Measurements from ENCODE around the gene CFAP61. TPM values are rescaled to one million over a fixed set of nuclear protein-coding genes. Genes with fewer than 3 reads are reported as not detected.

The CFAP61 gene
- total RNA-seq, 4 donors from 2014 or later: 0.68 to 3.7 (median 1.4) TPM

- TF ChIP-seq CTCF (IDR thresholded peaks at IDR 0.05; ENCODE audit: low read depth): no peak
Observed at GRCh38 chr20:20209684-20210083, 157.4 kb downstream of the CFAP61 start.

- no peak for TF ChIP-seq CTCF (IDR thresholded peaks at IDR 0.05; ENCODE audit: low read depth)
Observed at GRCh38 chr20:20210327-20210726, 158.0 kb downstream of the CFAP61 start.

- TF ChIP-seq CTCF (IDR thresholded peaks at IDR 0.05; ENCODE audit: low read depth): no peak
Observed at GRCh38 chr20:20210943-20211273, 158.6 kb downstream of the CFAP61 start.

GRCh38 chr20:20211274-20211987 lies 159.1 kb downstream of the CFAP61 start:
- TF ChIP-seq CTCF (IDR thresholded peaks at IDR 0.05; ENCODE audit: low read depth): no peak

GRCh38 chr20:20211988-20212518 lies 159.7 kb downstream of the CFAP61 start:
- TF ChIP-seq CTCF (IDR thresholded peaks at IDR 0.05; ENCODE audit: low read depth): no peak

- TF ChIP-seq CTCF (IDR thresholded peaks at IDR 0.05; ENCODE audit: low read depth): no peak
Observed at GRCh38 chr20:20212675-20213096, 160.4 kb downstream of the CFAP61 start.

GRCh38 chr20:20213526-20214121 lies 161.3 kb downstream of the CFAP61 start:
- TF ChIP-seq CTCF (IDR thresholded peaks at IDR 0.05; ENCODE audit: low read depth): no peak
